ENCODE measurements around the gene KIAA2012. TPM values are rescaled to one million over a fixed set of nuclear protein-coding genes. Genes with fewer than 3 reads are reported as not detected.

Gene KIAA2012
- total RNA-seq, 1 donor from 2014 or later: not detected

DNA sequence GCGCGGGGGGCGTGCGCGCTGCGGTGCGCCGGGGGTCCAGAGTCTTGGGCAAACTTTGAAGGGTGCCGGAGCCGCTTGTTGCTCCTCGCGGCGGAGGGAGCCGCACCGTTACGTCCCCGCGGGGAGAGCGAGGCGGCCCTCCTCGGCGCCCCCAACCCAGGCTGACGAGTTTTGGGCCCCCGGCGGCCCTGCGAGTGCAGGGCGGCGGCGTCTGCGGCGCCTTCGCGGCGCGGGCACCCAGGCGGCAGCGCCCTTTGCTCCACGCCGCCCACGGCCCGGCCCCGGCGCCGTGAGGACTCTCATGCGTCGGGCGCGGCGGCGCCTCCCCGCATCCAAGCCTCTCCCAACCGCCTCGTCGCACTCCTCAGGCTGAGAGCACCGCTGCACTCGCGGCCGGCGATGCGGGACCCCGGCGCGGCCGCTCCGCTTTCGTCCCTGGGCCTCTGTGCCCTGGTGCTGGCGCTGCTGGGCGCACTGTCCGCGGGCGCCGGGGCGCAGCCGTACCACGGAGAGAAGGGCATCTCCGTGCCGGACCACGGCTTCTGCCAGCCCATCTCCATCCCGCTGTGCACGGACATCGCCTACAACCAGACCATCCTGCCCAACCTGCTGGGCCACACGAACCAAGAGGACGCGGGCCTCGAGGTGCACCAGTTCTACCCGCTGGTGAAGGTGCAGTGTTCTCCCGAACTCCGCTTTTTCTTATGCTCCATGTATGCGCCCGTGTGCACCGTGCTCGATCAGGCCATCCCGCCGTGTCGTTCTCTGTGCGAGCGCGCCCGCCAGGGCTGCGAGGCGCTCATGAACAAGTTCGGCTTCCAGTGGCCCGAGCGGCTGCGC lies 38.6 kb upstream of the KIAA2012 start:
- H3K4me3 Mint-ChIP-seq (ENCODE audit: unreplicated experiment): peak overlapping the region; percentile 95

DNA sequence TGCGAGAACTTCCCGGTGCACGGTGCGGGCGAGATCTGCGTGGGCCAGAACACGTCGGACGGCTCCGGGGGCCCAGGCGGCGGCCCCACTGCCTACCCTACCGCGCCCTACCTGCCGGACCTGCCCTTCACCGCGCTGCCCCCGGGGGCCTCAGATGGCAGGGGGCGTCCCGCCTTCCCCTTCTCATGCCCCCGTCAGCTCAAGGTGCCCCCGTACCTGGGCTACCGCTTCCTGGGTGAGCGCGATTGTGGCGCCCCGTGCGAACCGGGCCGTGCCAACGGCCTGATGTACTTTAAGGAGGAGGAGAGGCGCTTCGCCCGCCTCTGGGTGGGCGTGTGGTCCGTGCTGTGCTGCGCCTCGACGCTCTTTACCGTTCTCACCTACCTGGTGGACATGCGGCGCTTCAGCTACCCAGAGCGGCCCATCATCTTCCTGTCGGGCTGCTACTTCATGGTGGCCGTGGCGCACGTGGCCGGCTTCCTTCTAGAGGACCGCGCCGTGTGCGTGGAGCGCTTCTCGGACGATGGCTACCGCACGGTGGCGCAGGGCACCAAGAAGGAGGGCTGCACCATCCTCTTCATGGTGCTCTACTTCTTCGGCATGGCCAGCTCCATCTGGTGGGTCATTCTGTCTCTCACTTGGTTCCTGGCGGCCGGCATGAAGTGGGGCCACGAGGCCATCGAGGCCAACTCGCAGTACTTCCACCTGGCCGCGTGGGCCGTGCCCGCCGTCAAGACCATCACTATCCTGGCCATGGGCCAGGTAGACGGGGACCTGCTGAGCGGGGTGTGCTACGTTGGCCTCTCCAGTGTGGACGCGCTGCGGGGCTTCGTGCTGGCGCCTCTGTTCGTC lies 37.7 kb upstream of the KIAA2012 start:
- no peaks in the 10 kb centered on the region for H3K36me3 Mint-ChIP-seq (ENCODE audit: unreplicated experiment)
- DNase-seq: peak; percentile 75
- peak overlapping the region; percentile 95 for H3K4me3 Mint-ChIP-seq (ENCODE audit: unreplicated experiment)
- peaks cover 11% of the 10 kb centered on the region for H3K27me3 Mint-ChIP-seq (ENCODE audit: unreplicated experiment)
- no peak overlapping the region for H3K27ac Mint-ChIP-seq (ENCODE audit: unreplicated experiment)
- TF ChIP-seq, protein P1, sequence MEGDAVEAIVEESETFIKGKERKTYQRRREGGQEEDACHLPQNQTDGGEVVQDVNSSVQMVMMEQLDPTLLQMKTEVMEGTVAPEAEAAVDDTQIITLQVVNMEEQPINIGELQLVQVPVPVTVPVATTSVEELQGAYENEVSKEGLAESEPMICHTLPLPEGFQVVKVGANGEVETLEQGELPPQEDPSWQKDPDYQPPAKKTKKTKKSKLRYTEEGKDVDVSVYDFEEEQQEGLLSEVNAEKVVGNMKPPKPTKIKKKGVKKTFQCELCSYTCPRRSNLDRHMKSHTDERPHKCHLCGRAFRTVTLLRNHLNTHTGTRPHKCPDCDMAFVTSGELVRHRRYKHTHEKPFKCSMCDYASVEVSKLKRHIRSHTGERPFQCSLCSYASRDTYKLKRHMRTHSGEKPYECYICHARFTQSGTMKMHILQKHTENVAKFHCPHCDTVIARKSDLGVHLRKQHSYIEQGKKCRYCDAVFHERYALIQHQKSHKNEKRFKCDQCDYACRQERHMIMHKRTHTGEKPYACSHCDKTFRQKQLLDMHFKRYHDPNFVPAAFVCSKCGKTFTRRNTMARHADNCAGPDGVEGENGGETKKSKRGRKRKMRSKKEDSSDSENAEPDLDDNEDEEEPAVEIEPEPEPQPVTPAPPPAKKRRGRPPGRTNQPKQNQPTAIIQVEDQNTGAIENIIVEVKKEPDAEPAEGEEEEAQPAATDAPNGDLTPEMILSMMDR (IDR thresholded peaks at IDR 0.05; ENCODE audit: partially characterized antibody, unreplicated experiment): peak; percentile 42
- peaks cover 28% of the 10 kb centered on the region for H3K4me1 Mint-ChIP-seq (ENCODE audit: low read depth, unreplicated experiment)
- H3K9me3 Mint-ChIP-seq (ENCODE audit: unreplicated experiment): peaks cover 11% of the 10 kb centered on the region

More for the DNA sequence above, 38.6 kb upstream of the KIAA2012 start:
- TF ChIP-seq, protein P1 (IDR thresholded peaks at IDR 0.05; ENCODE audit: partially characterized antibody, unreplicated experiment): no peak
- peaks cover 26% of the 10 kb centered on the region for H3K4me1 Mint-ChIP-seq (ENCODE audit: low read depth, unreplicated experiment)
- peak overlapping the region; percentile 67 for H3K27ac Mint-ChIP-seq (ENCODE audit: unreplicated experiment)
- peak; percentile 57 for DNase-seq
- no peaks in the 10 kb centered on the region for H3K36me3 Mint-ChIP-seq (ENCODE audit: unreplicated experiment)
- H3K27me3 Mint-ChIP-seq (ENCODE audit: unreplicated experiment): peaks cover 11% of the 10 kb centered on the region
- H3K9me3 Mint-ChIP-seq (ENCODE audit: unreplicated experiment): peaks cover 11% of the 10 kb centered on the region

DNA sequence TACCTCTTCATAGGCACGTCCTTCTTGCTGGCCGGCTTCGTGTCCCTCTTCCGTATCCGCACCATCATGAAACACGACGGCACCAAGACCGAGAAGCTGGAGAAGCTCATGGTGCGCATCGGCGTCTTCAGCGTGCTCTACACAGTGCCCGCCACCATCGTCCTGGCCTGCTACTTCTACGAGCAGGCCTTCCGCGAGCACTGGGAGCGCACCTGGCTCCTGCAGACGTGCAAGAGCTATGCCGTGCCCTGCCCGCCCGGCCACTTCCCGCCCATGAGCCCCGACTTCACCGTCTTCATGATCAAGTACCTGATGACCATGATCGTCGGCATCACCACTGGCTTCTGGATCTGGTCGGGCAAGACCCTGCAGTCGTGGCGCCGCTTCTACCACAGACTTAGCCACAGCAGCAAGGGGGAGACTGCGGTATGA lies 37.1 kb upstream of the KIAA2012 start:
- peaks cover 11% of the 10 kb centered on the region for H3K27me3 Mint-ChIP-seq (ENCODE audit: unreplicated experiment)
- TF ChIP-seq, protein P1 (IDR thresholded peaks at IDR 0.05; ENCODE audit: partially characterized antibody, unreplicated experiment): no peak
- H3K27ac Mint-ChIP-seq (ENCODE audit: unreplicated experiment): no peak overlapping the region
- no peak overlapping the region for H3K4me3 Mint-ChIP-seq (ENCODE audit: unreplicated experiment)
- no peak for DNase-seq
- no peaks in the 10 kb centered on the region for H3K36me3 Mint-ChIP-seq (ENCODE audit: unreplicated experiment)
- peaks cover 11% of the 10 kb centered on the region for H3K9me3 Mint-ChIP-seq (ENCODE audit: unreplicated experiment)
- peaks cover 32% of the 10 kb centered on the region for H3K4me1 Mint-ChIP-seq (ENCODE audit: low read depth, unreplicated experiment)

DNA sequence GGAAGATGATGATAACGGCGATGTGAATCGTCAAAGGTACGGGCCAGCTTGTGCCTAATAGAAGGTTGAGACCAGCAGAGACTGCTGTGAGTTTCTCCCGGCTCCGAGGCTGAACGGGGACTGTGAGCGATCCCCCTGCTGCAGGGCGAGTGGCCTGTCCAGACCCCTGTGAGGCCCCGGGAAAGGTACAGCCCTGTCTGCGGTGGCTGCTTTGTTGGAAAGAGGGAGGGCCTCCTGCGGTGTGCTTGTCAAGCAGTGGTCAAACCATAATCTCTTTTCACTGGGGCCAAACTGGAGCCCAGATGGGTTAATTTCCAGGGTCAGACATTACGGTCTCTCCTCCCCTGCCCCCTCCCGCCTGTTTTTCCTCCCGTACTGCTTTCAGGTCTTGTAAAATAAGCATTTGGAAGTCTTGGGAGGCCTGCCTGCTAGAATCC lies 36.4 kb upstream of the KIAA2012 start:
- H3K27me3 Mint-ChIP-seq (ENCODE audit: unreplicated experiment): peaks cover 10% of the 10 kb centered on the region
- TF ChIP-seq, protein P1 (IDR thresholded peaks at IDR 0.05; ENCODE audit: partially characterized antibody, unreplicated experiment): no peak
- H3K36me3 Mint-ChIP-seq (ENCODE audit: unreplicated experiment): no peaks in the 10 kb centered on the region
- H3K27ac Mint-ChIP-seq (ENCODE audit: unreplicated experiment): no peak overlapping the region
- H3K9me3 Mint-ChIP-seq (ENCODE audit: unreplicated experiment): peaks cover 11% of the 10 kb centered on the region
- DNase-seq: peak; percentile 48
- no peak overlapping the region for H3K4me3 Mint-ChIP-seq (ENCODE audit: unreplicated experiment)
- peaks cover 30% of the 10 kb centered on the region for H3K4me1 Mint-ChIP-seq (ENCODE audit: low read depth, unreplicated experiment)

All from glutamatergic neuron (in vitro differentiated cells).